Right cardiac atrium (tissue), 5 donors: ENCODE measurements around the gene RHD. TPM values are rescaled to one million over a fixed set of nuclear protein-coding genes. Genes with fewer than 3 reads are reported as not detected.
"Not testable (repeated sequence)": the region's sequence is repeated elsewhere in the genome, so short reads cannot be mapped to it uniquely, and the experiment has no call there.

ENCODE experiments used
- ATAC-seq, 2 donors: fragments of 200-7000 bp; cut with Tn5 transposase; one replicate each; pipeline versions ENCODE4 v1.8.0 to v1.9.1; 2020; ENCODE audit warnings: moderate library complexity in 2 of 2, mild to moderate bottlenecking in 1 of 2
- DNase-seq, 3 donors: peaks; one replicate each; pipeline ENCODE4 v3.0.0-alpha.2; 2020
- H3K27ac ChIP-seq: one replicate; pipeline ENCODE4 v1.5.1; 2013; ENCODE audit warnings: mild to moderate bottlenecking, low read length, control low read depth, moderate library complexity
- H3K27me3 ChIP-seq: one replicate; pipeline ENCODE4 v1.6.1; 2013; ENCODE audit not compliant: control insufficient read depth, insufficient read depth
- H3K4me1 ChIP-seq: one replicate; pipeline ENCODE4 v1.6.1; 2013; ENCODE audit warnings: low read length; ENCODE audit not compliant: control insufficient read depth, insufficient read depth
- H3K4me3 ChIP-seq: one replicate; pipeline ENCODE4 v1.5.1; 2013; ENCODE audit warnings: low read length, control low read depth
- H3K9me3 ChIP-seq: one replicate; pipeline ENCODE4 v1.6.1; 2013; ENCODE audit warnings: low read length; ENCODE audit not compliant: control insufficient read depth
- WGBS: extraction: QIAGEN DNeasy Blood & Tissue Kit; methylation state at CpG from one replicate; pipeline ENCODE4 v1.1.7; 2013; 5-methylcytosine and 5-hydroxymethylcytosine counted together
- intact Hi-C, 4 donors: fragments of 100-400 bp; cut with DNase I; formaldehyde crosslinking; loops; one replicate each; pipeline versions ENCODE4 v1.11.0 to v1.14.0; 2022 to 2023
- polyA plus RNA-seq: library from polyadenylated mRNA; stranded (reverse); fragments of 200-250 nt; gene quantifications from one replicate; pipeline ENCODE4 v1.2.3, GENCODE V29; 2013
- total RNA-seq, 4 donors: library from RNA; stranded (reverse); fragmentation: NEBNext Ultra II Directional; extraction: Animal tissue kit (Norgen Biotek cat#: 25700); gene quantifications; one replicate each; pipeline ENCODE4 v1.2.1, GENCODE V29; 2021
- donor health status: healthy with polysubstance abuse.
- donor health status: DM: no; HTN: yes; CAD: no.
- donor health status: DM: no; HTN: no; CAD: no.
- donor health status: DM: no; HTN: yes; CAD: no; lungs with severe emphysema.
- donor health status: DM: yes; HTN: yes; CAD: no.

The RHD gene
- total and polyA plus RNA-seq, 5 donors, result 0.16 to 0.37 (median 0.27) TPM; not detected in 1

- WGBS, result 62% methylated on average over 1 of the region's 1 CpG
- DNase-seq (no peak), ATAC-seq (no peak)
- Histone ChIP-seq H3K27me3 (no peaks in the 10 kb centered on the region), H3K4me3 (no peak overlapping the region), H3K9me3 (no peaks in the 10 kb centered on the region), H3K4me1 (no peaks in the 10 kb centered on the region), H3K27ac (no peak overlapping the region)
- intact Hi-C loops, result loop anchor here in 1 of 4 donors (10.0 kb wide), 1 partner anchor 88 kb away; no protein-coding TSS in a partner anchor
Measured at GRCh38 chr1:25257196-25257595, 15.1 kb upstream of the RHD start.

DNA sequence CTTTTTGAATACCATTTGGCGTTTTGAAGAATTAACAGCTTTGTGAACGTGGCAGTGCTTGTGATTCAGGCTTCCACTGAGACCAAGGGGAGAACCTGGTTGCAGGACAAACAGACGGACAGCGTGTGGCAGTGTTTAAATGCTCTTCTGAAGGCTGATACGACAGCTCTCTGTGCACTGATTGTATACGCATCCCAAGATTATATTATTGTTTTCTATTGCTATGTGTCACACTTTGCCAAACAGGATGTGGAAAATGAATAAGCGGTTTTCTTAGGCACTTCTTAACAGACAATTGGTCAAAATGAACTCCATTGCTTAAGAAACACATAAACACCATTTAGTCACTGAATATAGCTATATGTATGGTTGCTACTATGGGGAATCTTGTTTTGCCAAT is 12.5 kb upstream of the RHD start:
- 53% methylated on average over 7 of the region's 7 CpGs for WGBS
- ATAC-seq, H3K9me3 ChIP-seq, H3K27me3 ChIP-seq, H3K4me1 ChIP-seq, H3K27ac ChIP-seq, H3K4me3 ChIP-seq, DNase-seq: not testable (repeated sequence)
- intact Hi-C loops, result loop anchor here in 1 of 4 donors (10.0 kb wide), 1 partner anchor 85 kb away; no protein-coding TSS in a partner anchor

- intact Hi-C loops, H3K27me3 ChIP-seq, H3K4me3 ChIP-seq, DNase-seq, H3K27ac ChIP-seq, H3K9me3 ChIP-seq, H3K4me1 ChIP-seq, ATAC-seq: not testable (repeated sequence)
- 86% methylated on average over 3 of the region's 3 CpGs for WGBS
Measured at GRCh38 chr1:25260336-25260735, 12.0 kb upstream of the RHD start.

GRCh38 chr1:25266554-25267287 is 5.6 kb upstream of the RHD start:
- DNase-seq, result peak in 1 of 3 donors; percentile 54
- 1% methylated on average over 20 of the region's 45 CpGs for WGBS
- intact Hi-C loops, result not testable (repeated sequence)

DNA sequence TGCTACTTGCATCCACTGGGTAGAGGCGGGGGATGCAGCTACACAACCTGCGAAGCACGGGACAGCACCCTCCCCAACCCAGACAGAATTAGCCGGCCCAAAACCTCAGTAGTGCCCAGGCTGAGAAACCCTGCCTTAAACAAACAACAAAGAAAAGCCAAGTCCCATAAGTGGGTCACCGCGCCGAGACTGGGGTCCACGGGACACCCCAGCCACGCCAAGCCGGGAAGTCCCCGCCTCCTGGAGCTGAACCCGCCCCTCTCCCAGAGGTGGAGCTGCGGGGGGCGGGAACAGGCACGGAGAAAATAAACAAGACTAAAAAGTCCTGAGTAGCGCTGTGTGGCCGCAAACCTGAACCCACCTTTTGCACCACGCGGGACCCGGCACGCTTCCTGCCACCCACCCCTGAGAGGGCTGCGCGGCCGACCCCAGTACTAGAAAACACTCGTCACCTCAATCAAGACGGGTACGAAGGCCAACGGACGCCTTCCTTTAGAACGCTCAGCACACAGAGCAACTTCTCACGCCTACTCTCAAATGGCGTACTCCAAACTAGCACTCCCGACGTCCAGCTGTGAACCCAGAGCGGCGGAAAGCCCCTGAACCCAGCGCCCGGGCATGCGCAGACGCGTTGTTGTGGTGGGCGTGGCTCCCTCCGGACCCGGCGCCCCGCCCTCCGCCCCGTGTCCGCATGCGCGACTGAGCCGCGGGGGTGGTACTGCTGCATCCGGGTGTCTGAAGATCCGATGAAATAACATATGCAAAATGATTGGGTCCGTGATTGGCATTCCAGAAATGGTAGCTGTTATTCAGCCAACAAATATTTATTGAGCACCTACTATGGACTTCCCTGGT is 4.8 kb upstream of the RHD start:
- peak overlapping the region; percentile 58 for H3K27ac ChIP-seq
- under 1% methylated on average over 33 of the region's 56 CpGs for WGBS
- ATAC-seq (peak; percentile 95 to 97), DNase-seq (peak in 2 of 3 donors; percentile 90)
- H3K4me1 ChIP-seq, H3K9me3 ChIP-seq, intact Hi-C loops, H3K27me3 ChIP-seq: not testable (repeated sequence)
- H3K4me3 ChIP-seq, result peak overlapping the region; percentile 47

More at GRCh38 chr1:25266554-25267287, 5.6 kb upstream of the RHD start:
- ATAC-seq, result peak; percentile 65 to 78
- not testable (repeated sequence) for H3K4me1 ChIP-seq, H3K9me3 ChIP-seq, H3K27ac ChIP-seq, H3K27me3 ChIP-seq
- H3K4me3 ChIP-seq, result peak overlapping the region; percentile 57

DNA sequence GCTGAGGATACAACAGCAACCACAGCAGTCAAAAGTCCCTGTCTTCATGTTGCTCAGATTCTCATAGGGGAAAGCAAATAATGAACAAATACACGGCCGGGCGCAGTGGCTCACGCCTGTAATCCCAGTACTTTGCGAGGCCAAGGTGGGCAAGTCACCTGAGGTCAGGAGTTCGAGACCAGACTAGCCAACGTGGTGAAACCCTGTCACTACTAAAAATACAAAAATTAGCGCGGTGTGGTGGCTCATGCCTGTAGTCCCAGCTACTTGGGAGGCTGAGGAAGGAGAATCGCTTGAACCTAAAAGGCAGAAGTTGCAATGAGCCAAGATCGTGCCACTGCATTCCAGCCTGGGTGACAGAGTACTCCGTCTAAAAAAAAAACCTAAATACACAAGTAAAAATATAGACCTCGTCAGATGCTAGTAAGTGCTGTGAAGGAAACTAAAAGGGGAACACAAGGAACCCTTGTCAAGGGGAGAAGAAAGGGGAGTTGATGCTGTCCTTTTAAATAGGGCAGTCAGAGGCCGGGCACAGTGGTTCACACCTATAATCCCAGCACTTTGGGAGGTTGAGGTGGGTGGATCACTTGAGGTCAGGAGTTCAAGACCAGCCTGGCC is 4.1 kb upstream of the RHD start:
- 40% methylated on average over 14 of the region's 14 CpGs for WGBS
- H3K4me3 ChIP-seq, result peak overlapping the region; percentile 25
- intact Hi-C loops, H3K27ac ChIP-seq, H3K4me1 ChIP-seq, ATAC-seq, H3K9me3 ChIP-seq, DNase-seq, H3K27me3 ChIP-seq: not testable (repeated sequence)

DNA sequence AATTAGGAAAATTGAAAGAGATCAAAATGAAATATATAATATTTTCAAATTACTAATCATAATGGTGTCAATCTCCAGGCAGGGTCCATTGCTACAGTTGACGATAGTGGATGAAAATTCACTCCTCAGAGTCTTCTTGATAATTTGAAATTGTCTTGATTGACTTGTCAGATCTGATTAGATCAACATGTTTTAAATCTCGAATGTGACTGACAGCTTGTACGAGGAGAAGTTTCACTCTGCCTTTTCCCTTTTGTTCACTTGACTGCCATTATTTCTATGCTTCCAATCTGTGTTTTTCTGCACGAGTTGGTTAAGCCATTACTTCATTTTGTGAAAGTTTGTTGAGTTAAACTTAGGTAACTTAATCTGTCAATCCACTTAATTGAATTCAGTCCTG is 3.3 kb downstream of the RHD start:
- intact Hi-C loops, result not testable (repeated sequence)

DNA sequence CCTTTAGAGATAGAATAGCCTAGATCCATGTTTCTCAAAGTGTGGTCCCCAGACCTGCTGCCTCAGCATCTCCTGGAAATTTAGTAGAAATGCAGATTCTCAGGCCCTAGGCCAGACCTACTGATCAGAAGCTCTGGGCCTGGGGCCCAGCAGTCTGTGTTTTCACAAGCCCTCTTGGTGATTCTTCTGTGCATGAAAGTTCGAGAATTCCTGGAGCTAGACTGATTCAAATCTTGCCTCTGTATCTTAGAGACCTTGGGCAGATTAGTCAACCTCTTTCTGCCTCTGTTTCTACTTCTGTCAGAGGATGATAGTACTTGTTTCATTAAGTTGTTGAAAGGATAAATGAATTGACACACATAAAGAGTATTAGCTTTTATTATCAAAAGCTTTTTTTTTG is 5.0 kb downstream of the RHD start:
- DNase-seq, H3K27me3 ChIP-seq, H3K4me3 ChIP-seq, ATAC-seq, intact Hi-C loops, H3K4me1 ChIP-seq, H3K9me3 ChIP-seq, H3K27ac ChIP-seq: not testable (repeated sequence)
- WGBS, result 77% methylated on average over 1 of the region's 1 CpG

More for the DNA sequence above, 3.3 kb downstream of the RHD start:
- not testable (repeated sequence) for H3K4me3 ChIP-seq, H3K27ac ChIP-seq, H3K4me1 ChIP-seq, ATAC-seq, H3K9me3 ChIP-seq, H3K27me3 ChIP-seq, DNase-seq
- WGBS, result 68% methylated on average over 4 of the region's 4 CpGs

DNA sequence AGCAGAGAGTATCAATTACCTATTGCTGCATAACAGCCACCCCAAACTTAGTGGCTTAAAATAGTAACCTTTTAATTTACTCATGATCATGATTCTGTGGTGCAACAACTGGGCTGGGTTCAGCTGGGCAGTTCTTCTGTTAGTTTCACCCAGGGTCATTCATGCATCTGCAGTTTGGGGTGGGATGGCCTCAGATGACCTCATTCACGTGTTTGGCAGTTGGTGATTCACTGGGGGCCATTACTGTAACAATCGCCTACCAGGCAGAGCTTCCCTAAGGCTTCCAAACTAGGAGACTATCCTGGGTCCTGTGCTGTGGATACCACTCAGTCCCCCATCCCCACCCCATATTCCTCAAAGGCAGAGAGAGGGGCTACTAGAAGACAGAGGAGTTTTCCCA is 6.0 kb downstream of the RHD start:
- DNase-seq, ATAC-seq, intact Hi-C loops, H3K4me1 ChIP-seq, H3K27me3 ChIP-seq, H3K9me3 ChIP-seq, H3K27ac ChIP-seq, H3K4me3 ChIP-seq: not testable (repeated sequence)
- 67% methylated on average over 2 of the region's 2 CpGs for WGBS

DNA sequence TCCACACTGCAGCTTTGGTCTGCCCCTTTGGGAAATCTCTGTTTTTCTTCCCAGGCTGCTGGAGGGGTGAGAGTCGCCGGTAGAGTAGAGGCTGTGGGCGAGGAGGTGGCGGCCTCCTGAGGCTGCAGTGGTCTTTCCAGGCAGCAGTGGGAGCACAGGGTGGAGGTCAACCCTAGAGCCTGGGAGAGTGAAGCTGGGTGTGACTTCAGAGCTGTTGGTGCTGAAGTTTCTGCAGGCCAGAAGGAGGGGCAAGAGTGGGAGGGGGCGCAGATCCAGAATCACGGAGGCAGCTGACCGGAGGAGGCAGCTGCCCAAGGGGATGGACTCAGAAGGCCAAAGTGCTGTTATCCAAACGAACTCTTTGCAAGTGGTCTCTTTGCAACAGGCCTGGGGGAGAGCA is 6.5 kb downstream of the RHD start:
- ATAC-seq, DNase-seq, H3K4me3 ChIP-seq, intact Hi-C loops, H3K9me3 ChIP-seq, H3K27me3 ChIP-seq, H3K4me1 ChIP-seq, H3K27ac ChIP-seq: not testable (repeated sequence)
- 76% methylated on average over 4 of the region's 8 CpGs for WGBS

DNA sequence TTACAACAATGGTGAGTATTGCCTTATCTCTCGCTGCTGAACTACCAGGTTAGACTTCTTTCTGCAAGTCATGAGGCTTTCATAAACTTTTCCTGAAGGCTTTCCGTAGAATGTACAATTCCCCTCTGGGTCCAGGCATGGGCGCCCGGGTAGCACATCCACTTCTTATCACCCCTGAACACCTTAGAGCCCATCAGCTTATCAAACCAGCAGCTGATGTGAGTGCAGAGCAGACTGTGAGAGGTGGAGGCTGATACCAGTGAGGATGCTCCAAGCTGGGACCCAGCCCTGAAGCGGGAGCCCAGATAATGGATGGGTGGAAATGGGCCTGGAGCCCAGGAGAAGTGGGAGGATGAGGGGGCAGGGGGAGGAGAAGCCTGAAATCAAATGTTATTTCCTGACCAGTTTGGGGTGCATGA is 7.4 kb downstream of the RHD start:
- H3K4me3 ChIP-seq, H3K27me3 ChIP-seq, ATAC-seq, DNase-seq, H3K4me1 ChIP-seq, intact Hi-C loops, H3K9me3 ChIP-seq, H3K27ac ChIP-seq: not testable (repeated sequence)
- 54% methylated on average over 4 of the region's 5 CpGs for WGBS
